Measurements from ENCODE around the gene RTEL1.
"Not testable (repeated sequence)": the region's sequence is repeated elsewhere in the genome, so short reads cannot be mapped to it uniquely, and the experiment has no call there.

Gene RTEL1

DNA sequence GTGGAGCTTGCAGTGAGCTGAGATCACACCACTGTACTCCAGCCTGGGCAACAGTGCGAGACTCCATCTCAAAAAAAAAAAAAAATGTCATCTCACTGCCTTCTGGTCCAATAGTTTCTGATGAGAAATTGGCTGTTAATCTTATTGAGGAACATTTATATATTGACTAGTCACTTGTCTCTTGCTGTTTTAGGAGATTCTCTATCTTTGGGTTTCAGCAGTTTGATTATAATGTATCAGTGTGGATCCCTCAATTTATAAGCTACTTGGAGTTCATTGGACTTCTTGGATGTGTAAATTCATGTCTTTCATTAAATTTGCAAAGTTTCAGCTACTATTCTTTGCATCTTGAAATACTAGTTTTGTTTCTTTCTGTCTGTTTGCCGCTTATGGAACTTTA is 60.9 kb downstream of the RTEL1 start:
- no peak for DNase-seq (ENCODE audit: low spot score)

DNA sequence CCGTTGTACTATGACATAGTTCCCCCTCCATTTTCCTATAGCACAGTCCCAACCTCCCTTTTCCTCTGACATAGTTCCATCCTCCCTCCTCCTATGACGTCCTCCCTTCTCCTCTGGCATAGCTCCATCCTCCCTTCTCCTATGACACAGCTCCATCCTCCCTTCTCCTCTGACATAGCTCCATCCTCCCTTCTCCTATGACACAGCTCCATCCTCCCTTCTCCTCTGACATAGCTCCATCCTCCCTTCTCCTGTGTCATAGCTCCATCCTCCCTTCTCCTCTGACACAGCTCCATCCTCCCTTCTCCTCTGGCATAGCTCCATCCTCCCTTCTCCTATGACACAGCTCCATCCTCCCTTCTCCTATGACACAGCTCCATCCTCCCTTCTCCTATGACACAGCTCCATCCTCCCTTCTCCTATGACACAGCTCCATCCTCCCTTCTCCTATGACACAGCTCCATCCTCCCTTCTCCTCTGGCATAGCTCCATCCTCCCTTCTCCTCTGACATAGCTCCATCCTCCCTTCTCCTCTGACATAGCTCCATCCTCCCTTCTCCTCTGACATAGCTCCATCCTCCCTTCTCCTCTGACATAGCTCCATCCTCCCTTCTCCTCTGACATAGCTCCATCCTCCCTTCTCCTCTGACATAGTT is 65.0 kb downstream of the RTEL1 start:
- not testable (repeated sequence) for DNase-seq (ENCODE audit: low spot score)

DNA sequence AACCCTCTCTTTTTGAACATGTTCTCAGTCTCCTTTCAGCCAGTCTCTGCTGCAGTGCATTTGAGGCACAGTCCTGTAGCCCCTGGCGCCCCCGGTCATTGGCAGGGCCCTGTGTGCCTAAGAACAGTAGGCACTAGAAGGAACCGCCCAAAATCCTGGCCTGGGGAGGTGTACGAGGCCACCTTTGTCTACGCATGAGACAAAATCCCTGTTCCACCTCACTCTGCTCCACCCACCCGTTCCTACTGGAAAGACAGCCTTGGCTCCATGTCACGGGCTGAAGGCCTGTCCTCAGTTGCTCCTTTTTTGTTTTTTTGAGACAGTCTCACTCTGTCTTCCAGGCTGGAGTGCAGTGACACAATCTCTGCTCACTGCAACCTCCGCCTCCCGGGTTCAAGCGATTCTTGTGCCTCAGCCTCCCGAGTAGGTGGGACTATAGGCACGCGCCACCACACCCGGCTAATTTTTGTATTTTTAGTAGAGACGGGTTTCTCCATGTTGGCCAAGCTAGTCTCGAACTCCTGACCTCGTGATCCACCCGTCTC is 72.1 kb downstream of the RTEL1 start:
- not testable (repeated sequence) for DNase-seq (ENCODE audit: low spot score)

DNA sequence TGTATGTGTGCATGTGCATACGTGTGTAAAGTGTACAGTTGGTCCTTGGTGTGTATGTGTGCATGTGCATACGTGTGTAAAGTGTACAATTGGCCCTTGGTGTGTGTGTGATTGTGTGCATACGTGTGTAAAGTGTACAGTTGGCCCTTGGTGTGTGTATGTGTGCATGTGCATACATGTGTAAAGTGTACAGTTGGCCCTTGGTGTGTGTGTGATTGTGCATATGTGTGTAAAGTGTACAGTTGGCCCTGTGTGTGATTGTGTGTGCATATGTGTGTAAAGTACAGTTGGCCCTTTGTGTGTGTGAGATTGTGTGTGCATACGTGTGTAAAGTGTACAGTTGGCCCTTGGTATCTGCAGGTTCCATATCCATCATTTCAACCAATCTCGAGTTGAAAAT is 73.3 kb downstream of the RTEL1 start:
- DNase-seq (ENCODE audit: low spot score): no peak

DNA sequence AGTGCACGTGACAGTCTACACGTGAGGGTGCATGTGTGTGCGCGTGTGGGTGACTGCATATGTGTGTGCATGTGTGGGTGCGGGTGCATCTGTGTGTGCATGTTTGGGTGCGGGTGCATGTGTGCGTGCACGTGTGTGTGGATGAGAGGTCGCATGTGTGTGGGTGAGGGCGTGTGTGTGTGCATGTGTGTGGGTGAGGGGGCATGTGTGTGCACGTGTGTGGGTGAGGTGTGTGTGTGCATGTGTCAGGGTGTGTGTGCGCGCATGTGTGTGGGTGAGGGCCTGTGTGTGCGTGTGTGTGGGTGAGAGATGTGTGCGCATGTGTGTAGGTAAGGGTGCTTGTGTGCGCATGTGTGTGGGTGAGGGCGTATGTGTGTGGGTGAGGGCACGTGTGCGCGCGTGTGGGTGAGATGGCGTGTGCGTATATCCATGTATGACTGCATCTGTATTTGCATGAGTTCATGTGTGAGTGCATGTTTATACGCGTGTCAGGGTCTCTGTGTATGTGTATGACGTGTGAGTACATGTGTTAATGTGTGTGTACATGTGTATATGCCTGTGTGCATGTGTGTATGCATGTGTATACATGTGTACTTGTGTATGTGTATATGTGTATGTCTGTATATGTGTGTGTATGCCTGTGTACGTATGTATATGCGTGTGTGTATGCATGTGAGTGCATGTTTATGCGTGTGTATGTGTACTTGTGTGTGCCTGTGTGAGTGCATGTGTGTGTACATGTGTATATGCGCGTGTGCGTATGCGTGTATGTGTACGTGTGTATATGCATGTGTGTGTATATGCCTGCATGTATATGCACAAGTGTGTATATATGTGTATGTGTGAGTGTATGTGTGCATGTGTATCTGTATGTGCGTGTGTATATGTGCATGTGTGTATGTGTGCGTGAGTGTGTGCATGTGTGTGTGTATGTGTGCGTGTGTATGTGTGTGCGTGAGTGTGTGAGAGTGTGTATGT is 74.3 kb downstream of the RTEL1 start:
- DNase-seq (ENCODE audit: low spot score): no peak

DNA sequence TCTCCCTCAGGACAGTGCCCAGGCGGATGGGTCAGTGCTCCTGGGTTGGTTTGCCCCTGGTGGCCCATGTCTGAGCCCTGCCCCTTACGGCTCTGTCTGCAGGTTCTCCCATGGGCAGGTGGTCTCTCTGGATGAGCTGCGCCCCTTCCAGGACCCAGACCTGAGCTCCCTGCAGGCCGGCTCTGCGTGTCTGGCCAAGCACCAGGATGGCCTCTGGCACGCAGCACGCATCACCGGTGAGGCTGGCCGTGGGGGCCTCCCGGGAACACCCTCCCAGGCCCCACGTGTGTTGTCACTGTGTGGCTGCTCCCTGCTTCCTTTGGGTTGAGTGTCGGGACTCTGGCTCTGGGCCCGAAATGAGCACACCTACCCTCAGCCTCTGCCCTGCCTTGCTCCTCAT is 75.0 kb downstream of the RTEL1 start:
- no peak for DNase-seq (ENCODE audit: low spot score)

DNA sequence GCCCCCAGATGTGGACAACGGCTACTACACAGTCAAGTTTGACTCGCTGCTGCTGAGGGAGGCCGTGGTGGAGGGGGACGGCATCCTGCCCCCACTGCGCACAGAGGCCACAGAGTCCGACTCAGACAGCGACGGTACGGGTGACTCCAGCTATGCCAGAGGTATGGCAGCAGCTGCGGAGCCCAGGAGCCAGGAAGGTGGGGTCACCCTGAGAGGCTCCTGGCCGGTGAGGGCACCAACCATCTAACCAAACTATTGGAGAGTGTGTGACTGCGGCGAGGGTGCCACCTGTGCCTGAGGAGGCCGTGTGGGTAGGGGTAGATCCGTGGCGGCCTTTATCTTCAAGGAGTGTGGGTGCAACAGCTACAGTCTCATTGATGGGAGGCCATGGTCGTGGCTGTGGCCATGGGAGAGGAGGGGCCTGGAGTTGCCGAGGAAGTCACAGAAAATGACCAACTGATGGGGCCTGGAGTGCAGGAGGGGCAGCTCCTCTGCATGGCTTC is 75.5 kb downstream of the RTEL1 start:
- no peak for DNase-seq (ENCODE audit: low spot score)

DNA sequence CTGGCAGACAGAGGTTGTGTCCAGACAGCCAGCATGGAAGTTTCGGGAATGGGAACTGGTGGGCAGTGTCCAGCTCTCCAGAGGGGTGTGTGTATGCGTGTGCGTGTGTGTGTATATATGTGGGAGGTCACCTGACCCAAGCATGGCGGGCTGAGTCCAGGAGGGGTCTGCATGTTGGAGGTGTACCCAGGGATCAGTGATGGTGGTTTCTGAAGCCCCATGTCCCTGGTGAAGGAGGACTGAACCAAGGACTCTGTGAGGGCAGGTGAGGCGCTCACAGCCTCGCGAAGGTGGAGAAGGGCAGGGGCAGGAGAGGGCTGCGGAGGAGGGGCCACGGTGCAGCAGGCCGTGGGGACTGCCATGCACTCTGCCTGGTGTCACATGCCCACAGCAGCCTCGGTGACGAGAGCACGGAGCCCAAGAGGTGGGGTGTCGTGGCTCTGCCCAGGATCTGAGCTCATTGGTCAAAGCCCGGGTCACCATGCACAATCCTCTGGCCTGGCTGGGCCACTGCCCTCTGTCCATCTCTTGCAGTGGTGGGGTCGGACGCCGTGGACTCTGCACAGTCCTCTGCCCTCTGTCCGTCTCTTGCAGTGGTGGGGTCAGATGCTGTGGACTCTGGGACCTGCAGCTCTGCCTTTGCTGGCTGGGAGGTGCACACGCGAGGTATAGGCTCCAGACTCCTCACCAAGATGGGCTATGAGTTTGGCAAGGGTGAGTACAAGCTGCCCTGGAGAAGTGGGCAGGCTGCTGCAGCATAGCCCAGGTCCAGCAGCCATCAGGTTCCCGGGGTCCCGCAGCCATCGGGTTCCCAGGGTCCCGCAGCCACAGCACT is 76.2 kb downstream of the RTEL1 start:
- no peak for DNase-seq (ENCODE audit: low spot score)

DNA sequence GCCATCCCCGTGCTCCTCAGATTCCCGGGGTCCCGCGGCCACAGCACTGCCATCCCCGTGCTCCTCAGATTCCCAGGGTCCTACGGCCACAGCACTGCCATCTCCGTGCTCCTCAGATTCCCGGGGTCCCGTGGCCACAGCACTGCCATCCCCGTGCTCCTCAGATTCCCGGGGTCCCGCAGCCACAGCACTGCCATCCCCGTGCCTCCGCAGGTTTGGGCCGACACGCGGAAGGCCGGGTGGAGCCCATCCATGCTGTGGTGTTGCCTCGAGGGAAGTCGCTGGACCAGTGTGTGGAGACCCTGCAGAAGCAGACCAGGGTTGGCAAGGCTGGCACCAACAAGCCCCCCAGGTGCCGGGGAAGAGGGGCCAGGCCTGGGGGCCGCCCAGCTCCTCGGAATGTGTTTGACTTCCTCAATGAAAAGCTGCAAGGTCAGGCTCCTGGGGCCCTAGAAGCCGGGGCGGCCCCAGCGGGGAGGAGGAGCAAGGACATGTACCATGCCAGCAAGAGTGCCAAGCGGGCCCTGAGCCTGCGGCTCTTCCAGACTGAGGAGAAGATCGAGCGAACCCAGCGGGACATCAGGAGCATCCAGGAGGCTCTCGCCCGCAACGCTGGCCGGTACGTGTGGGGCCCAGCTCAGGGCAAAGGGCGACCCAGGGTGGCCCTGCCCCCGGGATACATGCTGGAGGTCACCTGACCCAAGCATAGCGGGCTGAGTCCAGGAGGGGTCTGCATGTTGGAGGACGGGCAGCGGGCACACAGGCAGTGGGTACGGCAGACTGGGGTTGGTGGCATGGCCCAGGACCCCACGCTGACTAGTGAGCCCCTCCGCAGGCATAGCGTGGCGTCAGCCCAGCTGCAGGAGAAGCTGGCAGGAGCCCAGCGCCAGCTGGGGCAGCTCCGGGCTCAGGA is 77.1 kb downstream of the RTEL1 start:
- DNase-seq (ENCODE audit: low spot score): no peak

DNA sequence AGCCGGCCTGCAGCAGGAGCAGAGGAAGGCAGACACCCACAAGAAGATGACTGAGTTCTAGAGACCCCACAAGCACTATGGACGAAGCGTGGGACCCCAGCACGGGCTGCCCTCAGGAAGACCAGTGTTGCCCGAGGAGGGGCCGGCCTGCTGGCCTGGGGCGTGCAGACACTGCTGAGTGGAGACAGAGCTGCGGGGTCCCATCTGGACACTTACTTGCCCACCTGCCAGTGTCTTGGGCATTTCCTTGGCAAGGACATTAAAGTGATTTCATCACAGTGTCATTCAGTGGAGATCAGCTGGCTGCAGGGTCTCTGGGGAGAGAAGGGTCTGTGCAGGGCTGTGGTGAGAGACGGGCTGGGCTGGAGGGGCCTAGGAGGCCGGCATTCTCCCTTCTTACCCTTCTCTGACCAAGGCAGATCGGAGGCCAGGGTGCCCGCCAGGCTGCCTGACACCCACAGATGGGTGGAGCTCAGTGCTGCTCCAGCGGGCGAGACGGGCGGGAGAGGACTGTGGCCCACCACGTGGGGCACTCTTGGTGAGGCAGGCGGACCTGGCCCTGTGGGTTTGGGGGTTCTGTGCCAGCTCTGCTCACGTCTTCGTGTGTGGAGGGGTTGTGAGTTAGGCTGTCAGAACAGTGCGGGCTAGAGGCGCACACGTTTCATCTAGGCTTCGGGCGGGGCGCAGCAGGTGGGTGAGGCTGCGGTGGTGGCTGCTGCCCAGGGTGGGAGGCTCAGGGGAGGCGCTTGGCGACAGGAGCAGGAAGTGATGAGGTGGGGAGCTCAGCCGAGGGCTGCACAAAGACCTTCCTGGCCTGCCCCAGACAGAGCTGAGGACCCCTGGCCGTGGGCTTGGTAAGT is 78.0 kb downstream of the RTEL1 start, which contains the start of gene LIME1:
Gene LIME1, plus strand, starts transcription at position 806 of the 860 bp plus-strand sequence. CDS start 886 bp downstream, outside the sequence.
- DNase-seq (ENCODE audit: low spot score): no peak

DNA sequence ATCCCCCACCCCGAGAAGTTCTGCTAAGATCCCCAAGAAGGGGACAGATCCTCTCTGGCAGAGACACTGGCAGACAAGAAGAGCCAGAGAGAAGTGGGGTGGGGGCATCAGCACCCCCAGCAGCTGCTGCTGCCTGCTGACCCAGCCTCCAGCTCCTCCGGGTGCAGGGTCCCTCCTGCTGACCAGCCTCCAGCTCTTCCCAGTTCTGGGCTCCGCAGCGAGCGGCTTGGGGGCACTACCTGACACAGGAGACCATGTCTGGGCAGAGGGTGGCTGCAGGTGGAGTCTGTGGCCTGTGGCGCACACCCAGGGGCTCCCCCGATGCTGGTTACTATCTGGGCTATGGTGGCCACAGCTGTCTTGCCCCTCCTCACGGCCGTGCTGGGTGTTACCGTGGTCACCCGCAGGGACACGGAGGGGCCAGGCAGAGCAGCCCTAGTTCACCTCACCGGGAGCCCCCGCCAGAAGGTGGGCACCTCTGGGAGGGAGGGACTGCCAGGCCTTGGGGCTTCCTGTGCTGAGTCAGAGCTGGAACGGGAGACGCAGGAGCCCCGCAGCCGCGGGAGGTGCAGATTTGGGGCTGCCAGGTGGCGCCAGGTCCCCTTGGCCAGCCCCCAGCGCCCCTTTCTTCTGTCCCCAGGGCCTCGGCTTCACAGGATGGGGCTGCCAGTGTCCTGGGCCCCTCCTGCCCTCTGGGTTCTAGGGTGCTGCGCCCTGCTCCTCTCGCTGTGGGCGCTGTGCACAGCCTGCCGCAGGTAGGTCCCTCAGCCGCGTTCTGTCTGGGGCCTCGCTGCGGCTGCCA is 79.0 kb downstream of the RTEL1 start:
- DNase-seq (ENCODE audit: low spot score): no peak

DNA sequence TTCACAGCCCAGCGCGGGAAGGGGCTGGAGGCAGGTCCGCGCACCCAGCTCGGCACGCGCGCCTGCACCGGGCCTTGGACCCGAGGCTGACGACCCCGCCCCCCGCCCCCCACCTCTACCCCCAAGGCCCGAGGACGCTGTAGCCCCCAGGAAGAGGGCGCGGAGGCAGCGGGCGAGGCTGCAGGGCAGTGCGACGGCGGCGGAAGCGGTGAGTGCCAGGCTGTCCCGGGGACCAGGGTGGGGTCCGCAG is 79.5 kb downstream of the RTEL1 start:
- DNase-seq (ENCODE audit: low spot score): no peak

DNA sequence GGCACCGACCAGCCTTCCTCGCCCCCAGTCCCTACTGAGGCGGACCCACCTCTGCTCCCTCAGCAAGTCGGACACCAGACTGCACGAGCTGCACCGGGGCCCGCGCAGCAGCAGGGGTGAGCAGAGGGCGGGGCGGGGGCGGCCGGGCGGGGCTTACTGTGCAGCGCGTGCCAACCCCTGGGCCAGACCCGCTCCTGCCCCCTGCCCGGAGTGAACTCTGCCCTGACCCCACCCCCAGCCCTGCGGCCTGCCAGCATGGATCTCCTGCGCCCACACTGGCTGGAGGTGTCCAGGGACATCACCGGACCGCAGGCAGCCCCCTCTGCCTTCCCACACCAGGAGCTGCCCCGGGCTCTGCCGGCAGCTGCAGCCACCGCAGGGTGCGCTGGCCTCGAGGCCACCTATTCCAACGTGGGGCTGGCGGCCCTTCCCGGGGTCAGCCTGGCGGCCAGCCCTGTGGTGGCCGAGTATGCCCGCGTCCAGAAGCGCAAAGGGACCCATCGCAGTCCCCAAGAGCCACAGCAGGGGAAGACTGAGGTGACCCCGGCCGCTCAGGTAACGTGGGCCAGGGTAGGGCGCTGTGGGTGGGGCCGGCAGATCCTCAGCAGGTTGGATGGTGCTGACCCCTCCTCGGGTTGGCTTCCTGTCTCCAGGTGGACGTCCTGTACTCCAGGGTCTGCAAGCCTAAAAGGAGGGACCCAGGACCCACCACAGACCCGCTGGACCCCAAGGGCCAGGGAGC is 80.0 kb downstream of the RTEL1 start:
- no peak for DNase-seq (ENCODE audit: low spot score)

DNA sequence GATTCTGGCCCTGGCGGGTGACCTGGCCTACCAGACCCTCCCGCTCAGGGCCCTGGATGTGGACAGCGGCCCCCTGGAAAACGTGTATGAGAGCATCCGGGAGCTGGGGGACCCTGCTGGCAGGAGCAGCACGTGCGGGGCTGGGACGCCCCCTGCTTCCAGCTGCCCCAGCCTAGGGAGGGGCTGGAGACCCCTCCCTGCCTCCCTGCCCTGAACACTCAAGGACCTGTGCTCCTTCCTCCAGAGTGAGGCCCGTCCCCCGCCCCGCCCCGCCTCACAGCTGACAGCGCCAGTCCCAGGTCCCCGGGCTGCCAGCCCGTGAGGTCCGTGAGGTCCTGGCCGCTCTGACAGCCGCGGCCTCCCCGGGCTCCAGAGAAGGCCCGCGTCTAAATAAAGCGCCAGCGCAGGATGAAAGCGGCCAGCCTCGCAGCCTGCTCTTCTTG is 80.6 kb downstream of the RTEL1 start:
- no peak for DNase-seq (ENCODE audit: low spot score)

DNA sequence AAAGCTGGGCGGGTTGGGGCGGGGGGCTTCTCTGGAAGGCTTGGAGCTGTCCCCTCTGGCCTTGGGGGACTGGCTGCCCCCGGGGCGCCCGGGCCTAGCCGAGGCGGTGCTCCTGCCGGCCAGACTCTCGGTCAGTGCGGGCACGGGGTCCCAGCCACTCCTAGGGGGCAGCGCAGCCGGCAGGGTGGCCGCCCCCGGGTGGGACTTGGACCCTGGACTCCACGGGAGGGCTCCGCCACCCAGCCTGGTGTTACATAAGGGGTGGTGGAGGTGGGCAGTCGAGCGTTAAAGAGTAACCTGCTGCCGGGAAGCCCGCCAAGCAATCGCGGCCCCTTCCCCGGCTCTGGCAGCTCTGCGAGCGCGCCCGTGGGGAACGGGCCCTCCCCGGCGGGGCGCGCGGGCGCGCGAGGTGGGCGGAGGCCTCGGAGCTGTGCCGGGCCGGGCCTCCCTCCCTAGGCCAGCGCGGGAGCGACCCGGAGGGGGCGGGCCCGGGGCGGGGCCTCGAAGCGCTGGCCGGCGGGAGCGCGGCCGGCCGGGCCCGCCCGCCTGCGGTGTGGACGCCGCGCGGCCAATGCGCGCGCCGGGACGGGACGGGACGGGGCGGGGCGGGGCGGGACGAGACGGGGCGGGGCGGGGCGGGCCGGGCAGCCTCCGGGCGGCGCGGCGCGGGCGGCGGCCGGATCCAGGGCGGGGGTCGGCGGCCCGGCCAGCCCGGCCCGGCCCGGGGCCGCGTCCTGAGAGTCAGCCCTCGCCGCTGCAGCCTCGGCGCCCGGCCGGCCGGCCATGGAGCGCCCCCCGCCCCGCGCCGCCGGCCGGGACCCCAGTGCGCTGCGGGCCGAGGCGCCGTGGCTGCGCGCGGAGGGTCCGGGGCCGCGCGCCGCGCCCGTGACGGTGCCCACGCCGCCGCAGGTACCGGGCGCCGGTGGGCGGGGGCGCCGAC is 81.3 kb downstream of the RTEL1 start, which contains the start of gene SLC2A4RG:
Gene SLC2A4RG, plus strand, starts transcription at position 647 of the 940 bp plus-strand sequence. Its CDS starts 137 bp downstream, at position 784.
- peak; percentile 84 for DNase-seq (ENCODE audit: low spot score)

DNA sequence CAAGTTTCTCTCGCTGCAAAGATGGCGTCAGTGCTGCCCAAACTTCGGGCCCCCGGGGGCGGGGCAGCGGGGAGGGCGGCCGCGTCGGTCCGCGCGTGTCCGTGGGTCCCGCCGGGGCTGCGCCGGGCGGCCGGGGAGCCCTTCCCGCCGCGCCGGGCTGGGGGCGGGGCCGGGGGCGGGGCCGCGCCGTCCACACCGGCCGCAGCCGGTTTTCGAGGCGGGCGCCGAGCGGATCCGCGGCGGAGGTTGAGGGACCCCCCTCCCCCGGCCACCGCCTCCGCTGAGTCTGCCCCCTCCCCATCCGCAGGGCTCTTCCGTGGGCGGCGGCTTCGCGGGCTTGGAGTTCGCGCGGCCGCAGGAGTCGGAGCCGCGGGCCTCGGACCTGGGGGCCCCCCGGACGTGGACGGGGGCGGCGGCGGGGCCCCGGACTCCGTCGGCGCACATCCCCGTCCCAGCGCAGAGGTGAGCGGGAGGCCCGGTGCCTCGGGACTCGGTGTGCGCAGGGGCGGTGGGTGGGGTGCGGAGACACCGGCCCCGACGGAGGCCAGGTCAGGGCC is 82.0 kb downstream of the RTEL1 start:
- peak; percentile 63 for DNase-seq (ENCODE audit: low spot score)

Measured in RKO (cell line).